Coronary artery (tissue), 2 donors: ENCODE measurements around the gene CRYBG3.

Experiments
- DNase-seq: peaks from one replicate; pipeline ENCODE4 v3.0.0-alpha.2; 2017; ENCODE audit warnings: low spot score
- H3K27ac ChIP-seq, 2 donors: fragments of 200-600 bp; sonication (generic); one replicate each; pipeline ENCODE4 v1.5.1; 2016 to 2019
- H3K4me3 ChIP-seq: fragments of 200-600 bp; sonication (generic); 2 replicates; pipeline ENCODE4 v1.5.1; 2016; ENCODE audit warnings: mild to moderate bottlenecking, moderate library complexity
- CTCF ChIP-seq: fragments of 200-600 bp; sonication (generic); IDR thresholded peaks from one replicate; pipeline ENCODE4 v1.5.1; 2019; ENCODE audit warnings: antibody characterized with exemption

Gene CRYBG3

GRCh38 chr3:97880267-97880666 lies 58.5 kb downstream of the CRYBG3 start:
- H3K27ac ChIP-seq, result no peak overlapping the region
- no peak overlapping the region for H3K4me3 ChIP-seq
- DNase-seq, result no peak
- TF ChIP-seq CTCF, result no peak

DNA sequence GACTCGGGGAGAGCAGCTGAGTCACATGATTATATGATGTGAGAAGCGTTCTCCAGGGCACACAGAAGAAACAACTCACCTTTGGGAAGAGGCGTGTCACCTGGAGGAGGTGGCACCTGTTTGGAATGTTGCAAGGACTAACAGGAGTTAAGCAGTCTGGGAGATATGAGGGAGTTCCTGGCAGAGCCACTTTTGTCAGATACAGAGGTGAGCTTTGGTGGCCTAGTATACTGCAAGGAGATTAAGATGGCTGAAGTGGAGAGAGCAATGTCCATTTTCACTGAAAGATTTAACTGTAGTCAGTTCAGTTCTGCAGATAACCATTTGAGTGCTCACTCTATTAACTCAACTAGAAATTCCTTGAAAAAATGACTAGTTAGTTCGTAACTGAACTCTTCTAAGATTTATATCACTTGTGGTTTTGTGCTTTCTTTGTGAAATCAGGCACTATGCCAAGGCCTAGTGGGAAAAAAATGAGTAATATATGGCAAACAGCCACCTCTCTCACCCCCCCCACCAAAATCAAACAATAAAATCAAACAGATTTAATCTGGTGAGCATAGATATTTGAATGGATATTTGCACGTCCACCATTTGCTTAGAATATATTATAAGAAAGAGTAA lies 61.3 kb downstream of the CRYBG3 start:
- Histone ChIP-seq H3K4me3 (no peak overlapping the region), H3K27ac (no peak overlapping the region)
- TF ChIP-seq CTCF, result no peak
- no peak for DNase-seq

- no peak for TF ChIP-seq CTCF
- H3K27ac ChIP-seq, result no peak overlapping the region
- H3K4me3 ChIP-seq, result no peak overlapping the region
- DNase-seq, result no peak
Observed at GRCh38 chr3:97883736-97884135, 61.9 kb downstream of the CRYBG3 start.

DNA sequence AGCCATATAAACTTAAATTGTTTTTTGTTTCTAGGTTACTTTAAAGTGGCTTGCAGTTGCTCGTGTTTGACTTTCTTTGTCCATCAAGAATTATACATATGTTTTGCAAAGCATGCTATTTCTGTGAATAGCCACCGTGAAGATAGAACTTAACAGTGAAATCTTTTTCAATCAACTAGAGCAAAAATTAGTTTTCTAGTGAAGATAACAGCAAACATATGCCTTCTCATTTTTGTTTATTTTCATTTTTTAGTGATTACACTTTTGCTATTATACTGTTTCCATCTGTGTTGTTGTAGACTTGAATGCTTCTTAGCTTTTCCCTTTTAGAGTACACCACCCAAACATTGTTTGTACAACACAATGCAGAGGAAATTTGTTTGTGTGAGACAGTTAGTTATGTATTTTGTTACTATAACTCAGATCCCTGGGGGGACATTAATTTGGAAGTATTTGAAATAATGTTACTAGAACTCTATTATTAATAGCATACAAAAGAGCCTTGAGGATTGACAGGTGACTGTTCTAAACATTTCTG lies 62.8 kb downstream of the CRYBG3 start:
- no peak for TF ChIP-seq CTCF
- Histone ChIP-seq H3K27ac (no peak overlapping the region), H3K4me3 (no peak overlapping the region)
- DNase-seq, result no peak

DNA sequence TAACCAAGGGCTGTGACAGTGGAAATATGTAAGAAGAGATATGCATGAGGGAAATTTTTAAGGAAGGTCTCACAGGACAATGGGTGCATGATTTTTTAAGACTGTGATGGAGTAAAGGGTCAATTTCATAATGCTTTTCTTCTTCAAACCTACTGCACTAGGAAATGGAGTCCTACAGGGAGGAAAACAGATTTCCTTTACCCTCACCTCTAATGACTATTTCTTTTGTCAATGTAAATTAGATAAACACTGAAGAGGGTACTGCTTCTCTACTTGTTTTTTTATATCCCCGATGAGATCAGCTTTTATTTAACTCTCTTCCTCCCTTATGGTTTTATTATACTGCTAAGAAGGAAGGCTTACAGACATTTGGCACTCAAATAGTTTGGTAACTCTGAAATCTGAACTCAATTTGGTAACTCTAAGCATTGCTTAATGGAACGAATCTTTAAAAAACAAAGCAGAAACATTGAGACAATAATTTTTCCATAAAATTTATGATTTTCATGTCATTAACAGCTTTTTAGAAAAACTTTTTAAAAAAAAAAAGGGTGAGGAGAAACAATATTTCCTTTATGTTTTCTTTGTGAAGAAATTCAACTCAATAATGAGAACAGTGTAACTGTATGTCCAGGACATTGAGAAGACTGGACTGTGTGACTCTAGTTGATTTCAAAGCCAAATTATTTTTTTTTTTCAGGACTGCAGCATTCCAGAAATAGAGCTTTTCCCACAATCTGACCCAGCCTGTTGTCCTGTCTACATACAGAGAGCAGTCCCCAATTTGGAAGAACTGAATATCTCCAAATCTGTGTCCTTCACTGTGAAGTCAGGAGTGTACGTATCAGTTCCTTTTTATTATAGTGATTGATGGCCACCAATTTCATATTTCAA lies 64.4 kb downstream of the CRYBG3 start:
- H3K27ac ChIP-seq, result peak overlapping the region in 1 of 2 donors; percentile 17
- DNase-seq, result no peak
- TF ChIP-seq CTCF, result no peak
- H3K4me3 ChIP-seq, result no peak overlapping the region

- no peak overlapping the region for H3K27ac ChIP-seq
- no peak overlapping the region for H3K4me3 ChIP-seq
- no peak for DNase-seq
- TF ChIP-seq CTCF, result no peak
Observed at GRCh38 chr3:97889814-97890213, 68.0 kb downstream of the CRYBG3 start.

DNA sequence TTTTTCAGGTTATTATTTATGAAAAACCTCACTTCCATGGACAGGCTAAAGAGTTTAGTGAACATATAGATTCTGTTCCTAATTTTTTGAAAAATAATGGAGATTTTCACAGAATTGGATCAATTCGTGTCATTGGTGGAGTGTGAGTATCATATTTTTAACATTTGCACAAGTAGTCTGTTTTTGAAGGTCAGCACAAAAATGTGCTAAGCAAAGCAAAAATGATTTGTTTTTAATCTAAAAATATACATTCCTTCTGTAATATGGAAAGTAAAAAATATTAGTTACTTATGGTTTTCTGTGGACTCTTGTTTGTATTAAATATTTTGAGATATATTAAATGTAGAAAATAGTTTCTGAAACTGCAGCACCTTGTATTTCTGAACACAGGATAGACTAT lies 71.0 kb downstream of the CRYBG3 start:
- no peak overlapping the region for H3K4me3 ChIP-seq
- no peak overlapping the region for H3K27ac ChIP-seq
- no peak for TF ChIP-seq CTCF
- DNase-seq, result no peak
